ENCODE data around the gene OR8B2. TPM values are rescaled to one million over a fixed set of nuclear protein-coding genes. Genes with fewer than 3 reads are reported as not detected.

Gene OR8B2
- total RNA-seq, 1 experiment from 2014 or later: not detected

DNA sequence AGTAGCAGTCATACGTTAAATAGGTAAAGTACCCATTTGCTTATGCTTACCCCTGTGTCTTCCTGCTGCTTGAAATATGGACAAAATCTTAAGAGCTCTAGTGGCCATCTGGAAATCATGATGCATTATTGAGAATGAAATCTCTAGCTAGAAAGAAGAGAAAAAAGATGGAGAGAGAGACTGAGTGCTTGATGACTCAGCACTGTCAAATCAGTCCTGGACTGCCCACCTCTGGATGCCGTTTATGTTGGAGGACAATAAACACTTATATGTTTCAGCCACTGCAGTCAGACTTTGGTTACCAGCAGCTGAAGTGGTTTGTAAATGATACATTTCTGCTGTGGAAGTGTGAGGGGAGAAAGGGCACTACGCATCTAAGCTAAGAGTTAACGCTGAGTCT is 36.7 kb upstream of the OR8B2 start:
- Histone ChIP-seq H3K27me3 (ENCODE audit: low read length) (peaks cover 84% of the 10 kb centered on the region), H2AFZ (ENCODE audit: low read length) (no peak overlapping the region), H3F3A (ENCODE audit: low read length, unreplicated experiment) (no peaks in the 10 kb centered on the region), H3K9ac (ENCODE audit: low read length) (no peak overlapping the region), H3K4me1 (ENCODE audit: insufficient read depth, low read length) (no peaks in the 10 kb centered on the region), H3K79me2 (ENCODE audit: low read length) (no peaks in the 10 kb centered on the region), H3K9me2 (replicated peaks; ENCODE audit: low read length) (no peaks in the 10 kb centered on the region), H3K9me3 (ENCODE audit: low read length) (no peaks in the 10 kb centered on the region), H3K4me2 (ENCODE audit: low read length) (no peak overlapping the region), H3K27ac (ENCODE audit: low read length) (no peak overlapping the region), H3K36me3 (ENCODE audit: low read depth, low read length) (no peaks in the 10 kb centered on the region), H3K4me3 (ENCODE audit: low read length) (no peak overlapping the region), H4K20me1 (ENCODE audit: low read length) (no peaks in the 10 kb centered on the region)
- BruUV-seq (replicated peaks): no TSS peak
- POLR2A ChIA-PET (ENCODE audit: unreplicated experiment): no interaction called here
- intact Hi-C loops (cut with micrococcal nuclease): no loop called here
- CTCF ChIA-PET: no interaction called here
- no peak for ATAC-seq
- TF ChIP-seq EZH2 (IDR thresholded peaks at IDR 0.05; ENCODE audit: low read length, unreplicated experiment) (no peak), EZH2phosphoT487 (IDR thresholded peaks at IDR 0.05; ENCODE audit: borderline replicate concordance, low read length) (no peak), CTCF (conservative IDR thresholded peaks at IDR 0.05; ENCODE audit: low read depth, low read length) (no peak)
- no peak for DNase-seq

GRCh38 chr11:124415356-124415923 is 31.1 kb upstream of the OR8B2 start:
- intact Hi-C loops (cut with micrococcal nuclease): loop anchor here (1.0 kb wide), 1 partner anchor 171 kb away; no protein-coding TSS in a partner anchor
- ATAC-seq (no peak), DNase-seq (peak; percentile 69)
- ChIA-PET POLR2A (ENCODE audit: unreplicated experiment) (no interaction called here), CTCF (interaction anchor here (0.6 to 1.0 kb wide), 2 partner anchors 187 to 190 kb away, joined by 3 read pairs; no protein-coding TSS in a partner anchor)
- H3K9me3 ChIP-seq (ENCODE audit: low read length): no peaks in the 10 kb centered on the region
- H3K27me3 ChIP-seq (ENCODE audit: low read length): peaks cover 78% of the 10 kb centered on the region
- 0 out of 2 replicates have a peak, but pooled peaks cover 5% of the 10 kb centered on the region for H4K20me1 ChIP-seq (ENCODE audit: low read length)
- no peak overlapping the region for H3K4me3 ChIP-seq (ENCODE audit: low read length)
- no peaks in the 10 kb centered on the region for H3F3A ChIP-seq (ENCODE audit: low read length, unreplicated experiment)
- H3K27ac ChIP-seq (ENCODE audit: low read length): no peak overlapping the region
- no peak overlapping the region for H2AFZ ChIP-seq (ENCODE audit: low read length)
- H3K79me2 ChIP-seq (ENCODE audit: low read length): no peaks in the 10 kb centered on the region
- H3K36me3 ChIP-seq (ENCODE audit: low read depth, low read length): no peaks in the 10 kb centered on the region
- H3K4me1 ChIP-seq (ENCODE audit: insufficient read depth, low read length): no peaks in the 10 kb centered on the region
- peak overlapping the region; percentile 20; the same call in 1 of the 2 replicates for H3K4me2 ChIP-seq (ENCODE audit: low read length)
- no peak for TF ChIP-seq EZH2phosphoT487 (IDR thresholded peaks at IDR 0.05; ENCODE audit: borderline replicate concordance, low read length)
- TF ChIP-seq EZH2 (IDR thresholded peaks at IDR 0.05; ENCODE audit: low read length, unreplicated experiment): no peak
- TF ChIP-seq CTCF (conservative IDR thresholded peaks at IDR 0.05; ENCODE audit: low read depth, low read length): peak; percentile 73
- no peaks in the 10 kb centered on the region for H3K9me2 ChIP-seq (replicated peaks; ENCODE audit: low read length)
- no peak overlapping the region for H3K9ac ChIP-seq (ENCODE audit: low read length)
- BruUV-seq (replicated peaks): no TSS peak

- Histone ChIP-seq H3K36me3 (ENCODE audit: low read depth, low read length) (no peaks in the 10 kb centered on the region), H3K4me3 (ENCODE audit: low read length) (no peak overlapping the region), H3K9me2 (replicated peaks; ENCODE audit: low read length) (no peaks in the 10 kb centered on the region), H3K79me2 (ENCODE audit: low read length) (no peaks in the 10 kb centered on the region), H3K9ac (ENCODE audit: low read length) (no peak overlapping the region), H2AFZ (ENCODE audit: low read length) (no peak overlapping the region), H4K20me1 (ENCODE audit: low read length) (no peaks in the 10 kb centered on the region), H3K9me3 (ENCODE audit: low read length) (no peaks in the 10 kb centered on the region), H3K27me3 (ENCODE audit: low read length) (peaks cover 94% of the 10 kb centered on the region), H3F3A (ENCODE audit: low read length, unreplicated experiment) (no peaks in the 10 kb centered on the region), H3K4me2 (ENCODE audit: low read length) (no peak overlapping the region), H3K27ac (ENCODE audit: low read length) (no peak overlapping the region), H3K4me1 (ENCODE audit: insufficient read depth, low read length) (no peaks in the 10 kb centered on the region)
- no TSS peak for BruUV-seq (replicated peaks)
- intact Hi-C loops (cut with micrococcal nuclease): no loop called here
- ChIA-PET POLR2A (ENCODE audit: unreplicated experiment) (no interaction called here), CTCF (no interaction called here)
- TF ChIP-seq EZH2 (IDR thresholded peaks at IDR 0.05; ENCODE audit: low read length, unreplicated experiment): no peak
- TF ChIP-seq EZH2phosphoT487 (IDR thresholded peaks at IDR 0.05; ENCODE audit: borderline replicate concordance, low read length): no peak
- no peak for TF ChIP-seq CTCF (conservative IDR thresholded peaks at IDR 0.05; ENCODE audit: low read depth, low read length)
- ATAC-seq: no peak
- no peak for DNase-seq
Observed at GRCh38 chr11:124409906-124410305, 25.6 kb upstream of the OR8B2 start.
